Tibial nerve (tissue), 4 donors: ENCODE measurements around the gene TLR2.

Experiments
- CTCF ChIP-seq, 5 experiments: fragments of 200-600 bp in 3 of 5; fragments of 450-650 bp in 2 of 5; sonication (generic) in 3 of 5; IDR thresholded peaks; one replicate each; pipeline ENCODE4 v1.5.1; 2016 to 2019; ENCODE audit warnings: antibody characterized with exemption in 5 of 5, mild to moderate bottlenecking in 3 of 5, moderate library complexity in 2 of 5
- EP300 ChIP-seq, 2 donors: sonication (generic); formaldehyde crosslinking; IDR thresholded peaks; one replicate each; pipeline ENCODE4 v1.6.1; 2017; ENCODE audit warnings: antibody characterized with exemption in 2 of 2, mild to moderate bottlenecking in 1 of 2
- POLR2A ChIP-seq, 2 donors: fragments of 450-650 bp; IDR thresholded peaks; one replicate each; pipeline ENCODE4 v1.6.1; 2017; ENCODE audit warnings: antibody characterized with exemption in 2 of 2, mild to moderate bottlenecking in 2 of 2, moderate library complexity in 2 of 2

DNA sequence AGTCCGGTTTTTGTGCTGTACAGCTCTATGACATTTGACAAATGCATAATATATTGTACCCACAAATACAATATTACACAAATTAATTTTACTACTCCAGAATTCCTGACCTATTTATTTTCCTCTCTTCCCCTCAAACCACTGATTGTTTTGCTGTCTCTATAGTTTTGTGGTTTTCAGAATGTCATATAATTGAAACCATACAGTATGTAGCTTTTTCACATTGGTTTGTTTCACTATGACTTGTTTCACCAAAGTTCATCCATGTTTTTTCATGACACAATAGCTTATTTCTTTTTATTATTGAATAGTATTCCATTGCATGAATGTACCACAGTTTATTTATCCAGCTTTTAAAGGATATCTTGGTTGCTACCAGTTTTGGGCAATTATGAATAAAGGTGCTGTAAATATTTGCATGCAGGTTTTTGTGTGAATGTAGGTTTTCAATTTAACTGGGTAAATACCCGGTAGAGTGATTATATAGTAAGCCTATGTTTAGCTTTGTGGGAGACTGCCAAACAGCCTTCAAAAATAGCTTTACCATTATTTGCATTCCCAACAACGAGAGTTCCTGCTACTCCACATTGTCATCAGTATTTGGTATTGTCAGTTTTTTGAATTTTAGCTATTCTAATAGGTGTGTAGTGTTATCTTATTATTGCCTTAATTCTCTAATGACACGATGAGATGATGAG is 49.8 kb downstream of the TLR2 start:
- TF ChIP-seq CTCF (IDR thresholded peaks at IDR 0.05): no peak
- no peak for TF ChIP-seq POLR2A (IDR thresholded peaks at IDR 0.05)
- no peak for TF ChIP-seq EP300 (IDR thresholded peaks at IDR 0.05)
